Spleen (tissue), 7 donors: ENCODE data around the gene MSRB2.

Experiments
- POLR2A ChIP-seq, 3 donors: fragments of 450-650 bp; IDR thresholded peaks; one replicate each; pipeline ENCODE4 v1.5.1; 2017; ENCODE audit warnings: antibody characterized with exemption in 3 of 3, mild to moderate bottlenecking in 1 of 3
- POLR2AphosphoS5 ChIP-seq, 3 donors: sonication (generic); formaldehyde crosslinking; IDR thresholded peaks; one replicate each; pipeline ENCODE4 v1.5.1; 2017; ENCODE audit warnings: antibody characterized with exemption in 3 of 3
- TF ChIP-seq, protein P1 (sequence below), 11 experiments: fragments of 200-600 bp in 7 of 11; fragments of 450-650 bp in 4 of 11; sonication (generic) in 4 of 11; IDR thresholded peaks in 8 of 11; conservative IDR thresholded peaks in 3 of 11; 1 replicate in 7 of 11; 2 replicates in 4 of 11; pipeline versions ENCODE4 v1.4.0 to v1.8.0; 2016 to 2021; ENCODE audit warnings: antibody characterized with exemption in 11 of 11, inconsistent platforms in 4 of 11, mild to moderate bottlenecking in 1 of 11
- donor health status: DM: no; HTN: no; CAD: no; lungs with moderate emphysema.
- donor health status: DM: no; HTN: no; CAD: no.
- donor health status: DM: no; HTN: no; CAD: no.

DNA sequence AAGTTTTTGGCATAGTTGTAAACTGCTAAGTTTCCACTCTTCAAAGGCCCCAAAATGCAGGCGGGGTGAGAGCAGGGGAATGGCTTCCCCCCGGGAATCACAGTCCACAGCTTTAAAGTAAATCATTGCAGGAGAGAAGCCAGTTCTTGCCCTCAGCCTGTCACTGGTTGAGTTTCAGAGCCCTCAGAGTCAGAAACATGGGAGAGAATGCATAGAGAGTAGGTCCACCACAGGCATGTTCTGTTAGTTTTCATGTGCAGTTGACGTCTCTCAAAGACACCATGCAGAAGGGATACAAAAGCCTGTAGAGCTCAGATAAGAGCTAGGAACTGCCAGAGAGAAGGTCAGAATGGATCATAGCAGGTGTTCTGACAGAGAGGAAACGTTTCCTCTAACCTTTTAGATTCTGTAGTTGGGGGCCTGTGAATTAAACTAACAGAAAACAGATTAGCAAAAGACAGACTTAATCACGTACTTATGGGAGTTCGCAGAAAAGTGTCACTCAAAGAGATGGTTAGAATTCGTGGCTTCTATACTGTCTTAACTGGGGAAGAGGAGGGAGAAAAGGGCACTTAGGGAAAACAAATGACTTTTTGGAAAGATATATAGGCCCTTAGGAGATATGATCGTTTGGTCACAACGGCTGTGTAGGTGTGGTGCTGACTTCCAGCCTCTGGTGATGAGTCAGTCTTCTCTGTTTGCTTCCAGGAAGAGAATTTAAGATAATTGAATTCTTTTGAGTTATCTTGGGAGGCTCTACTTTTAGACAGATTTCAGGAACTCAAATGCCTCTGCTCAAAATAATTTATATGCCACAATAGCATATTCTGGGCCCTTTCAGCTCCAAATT is 48.0 kb upstream of the MSRB2 start:
- TF ChIP-seq, protein P1, sequence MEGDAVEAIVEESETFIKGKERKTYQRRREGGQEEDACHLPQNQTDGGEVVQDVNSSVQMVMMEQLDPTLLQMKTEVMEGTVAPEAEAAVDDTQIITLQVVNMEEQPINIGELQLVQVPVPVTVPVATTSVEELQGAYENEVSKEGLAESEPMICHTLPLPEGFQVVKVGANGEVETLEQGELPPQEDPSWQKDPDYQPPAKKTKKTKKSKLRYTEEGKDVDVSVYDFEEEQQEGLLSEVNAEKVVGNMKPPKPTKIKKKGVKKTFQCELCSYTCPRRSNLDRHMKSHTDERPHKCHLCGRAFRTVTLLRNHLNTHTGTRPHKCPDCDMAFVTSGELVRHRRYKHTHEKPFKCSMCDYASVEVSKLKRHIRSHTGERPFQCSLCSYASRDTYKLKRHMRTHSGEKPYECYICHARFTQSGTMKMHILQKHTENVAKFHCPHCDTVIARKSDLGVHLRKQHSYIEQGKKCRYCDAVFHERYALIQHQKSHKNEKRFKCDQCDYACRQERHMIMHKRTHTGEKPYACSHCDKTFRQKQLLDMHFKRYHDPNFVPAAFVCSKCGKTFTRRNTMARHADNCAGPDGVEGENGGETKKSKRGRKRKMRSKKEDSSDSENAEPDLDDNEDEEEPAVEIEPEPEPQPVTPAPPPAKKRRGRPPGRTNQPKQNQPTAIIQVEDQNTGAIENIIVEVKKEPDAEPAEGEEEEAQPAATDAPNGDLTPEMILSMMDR (IDR thresholded peaks at IDR 0.05 in 8 of 11, conservative IDR thresholded peaks at IDR 0.05 in 3 of 11) = no peak
- no peak for TF ChIP-seq POLR2AphosphoS5 (IDR thresholded peaks at IDR 0.05)
- no peak for TF ChIP-seq POLR2A (IDR thresholded peaks at IDR 0.05)
